HCT116 (cell line): ENCODE data around the gene PARP12. TPM values are rescaled to one million over a fixed set of nuclear protein-coding genes. Genes with fewer than 3 reads are reported as not detected.

Experiments used
- ATAC-seq: fragments of 200-7000 bp; cut with Tn5 transposase; 2 replicates; pipeline ENCODE4 v1.9.1; 2020; ENCODE audit warnings: mild to moderate bottlenecking, moderate library complexity
- BruUV-seq: library from RNA; stranded (reverse); fragments of 400-500 nt; replicated peaks from 2 replicates; lab custom pipeline; 2021; lab: Mats Ljungman, UMichigan
- CTCF ChIA-PET: fragments of 300-600 bp; sonication (Branson Sonifier 250); formaldehyde crosslinking; loops from one replicate; lab custom pipeline; 2021; ENCODE audit warnings: antibody characterized with exemption; lab: Charles Lee
- POLR2A ChIA-PET: fragments of 300-600, 350-600 bp; sonication (Branson Sonifier 250); formaldehyde crosslinking; loops from one replicate; lab custom pipeline; 2021; ENCODE audit warnings: antibody characterized with exemption; lab: Charles Lee
- RAD21 ChIA-PET, 2 experiments: fragments of 300-600 bp; sonication (Branson Sonifier 250); formaldehyde crosslinking; loops; one replicate each; lab custom pipeline; 2023; ENCODE audit warnings: low total read pairs in 2 of 2; ENCODE audit not compliant: uncharacterized antibody in 2 of 2, unreplicated experiment in 2 of 2, low non-redundant PET in 1 of 2; lab: Charles Lee
- DNase-seq: peaks from one replicate; pipeline ENCODE4 v3.0.0-alpha.2; 2010; ENCODE audit warnings: low read depth, low spot score
- H2AFZ ChIP-seq: fragments of 200-600 bp; shearing (Covaris generic), sonication (generic); 2 replicates; pipeline ENCODE4 v1.6.1; 2017; ENCODE audit warnings: low read depth, mixed run types, mixed read lengths, antibody characterized with exemption, low read length; ENCODE audit not compliant: poor library complexity, severe bottlenecking
- H3K27ac ChIP-seq: 2 replicates; pipeline ENCODE4 v1.5.1; 2012; ENCODE audit warnings: low read depth, low read length
- H3K27me3 ChIP-seq: fragments of 200-600 bp; sonication (generic); 2 replicates; pipeline ENCODE4 v1.6.1; 2016; ENCODE audit warnings: mixed run types, low read length, mixed read lengths; ENCODE audit not compliant: insufficient read depth
- H3K36me3 ChIP-seq, 2 experiments: fragments of 200-500 bp in 1 of 2; fragments of 200-600 bp in 1 of 2; sonication (Bioruptor generic) in 1 of 2; sonication (generic) in 1 of 2; 2 replicates each; pipeline versions ENCODE4 v1.5.1 to v1.6.1; 2014 to 2016; ENCODE audit warnings: low read length in 2 of 2, inconsistent platforms in 1 of 2, mixed read lengths in 1 of 2, mixed run types in 1 of 2; ENCODE audit not compliant: insufficient read depth in 2 of 2, control insufficient read depth in 1 of 2
- H3K4me1 ChIP-seq, 2 experiments: fragments of 200-600 bp in 1 of 2; sonication (generic) in 1 of 2; 2 replicates each; pipeline versions ENCODE4 v1.5.1 to v1.6.1; 2012 to 2017; ENCODE audit warnings: low read length in 2 of 2, inconsistent platforms in 1 of 2, mild to moderate bottlenecking in 1 of 2, mixed read lengths in 1 of 2, mixed run types in 1 of 2, moderate library complexity in 1 of 2; ENCODE audit not compliant: insufficient read depth in 2 of 2, control insufficient read depth in 1 of 2
- H3K4me2 ChIP-seq: fragments of 200-600 bp; sonication (generic); 2 replicates; pipeline ENCODE4 v1.6.1; 2017; ENCODE audit warnings: mixed run types, low read length, mixed read lengths
- H3K4me3 ChIP-seq, 2 experiments: fragments of 200-600 bp in 1 of 2; sonication (generic) in 1 of 2; replicated peaks in 1 of 2; 2 replicates each; pipeline ENCODE4 v1.5.1; 2011 to 2016; ENCODE audit warnings: low read length in 2 of 2, control low read depth in 1 of 2, low read depth in 1 of 2, mild to moderate bottlenecking in 1 of 2, mixed read lengths in 1 of 2, mixed run types in 1 of 2
- H3K79me2 ChIP-seq: fragments of 200-600 bp; sonication (generic); 2 replicates; pipeline ENCODE4 v1.6.1; 2017; ENCODE audit warnings: mild to moderate bottlenecking, mixed run types, low read length, moderate library complexity, mixed read lengths; ENCODE audit not compliant: insufficient read depth
- H3K9ac ChIP-seq: fragments of 200-600 bp; sonication (generic); 2 replicates; pipeline ENCODE4 v1.6.1; 2016; ENCODE audit warnings: low read length, mixed read lengths
- H3K9me2 ChIP-seq: fragments of 200-600 bp; sonication (generic), shearing (Covaris generic); 2 replicates; pipeline ENCODE4 v1.6.1; 2017; ENCODE audit warnings: mixed run types, mild to moderate bottlenecking, moderate library complexity; ENCODE audit not compliant: insufficient read depth
- H3K9me3 ChIP-seq, 2 experiments: fragments of 200-500 bp in 1 of 2; fragments of 200-600 bp in 1 of 2; sonication (Bioruptor generic) in 1 of 2; sonication (generic) in 1 of 2; 2 replicates each; pipeline ENCODE4 v1.6.1; 2014 to 2017; ENCODE audit warnings: low read length in 2 of 2, mixed read lengths in 2 of 2, inconsistent platforms in 1 of 2, low read depth in 1 of 2, mild to moderate bottlenecking in 1 of 2, mixed run types in 1 of 2, moderate library complexity in 1 of 2; ENCODE audit not compliant: control insufficient read depth in 1 of 2, insufficient read depth in 1 of 2
- H4K20me1 ChIP-seq: fragments of 200-600 bp; sonication (generic), shearing (Covaris generic); 2 replicates; pipeline ENCODE4 v1.6.1; 2017; ENCODE audit warnings: mixed run types, mild to moderate bottlenecking, moderate library complexity; ENCODE audit not compliant: insufficient read depth
- CEBPB ChIP-seq: IDR thresholded peaks from 2 replicates; pipeline ENCODE4 v1.6.1; 2012; ENCODE audit warnings: low read depth
- EGR1 ChIP-seq: IDR thresholded peaks from 2 replicates; pipeline ENCODE4 v1.6.1; 2012; ENCODE audit warnings: low read depth
- EZH2 ChIP-seq: fragments of 200-600 bp; sonication (generic); IDR thresholded peaks from 2 replicates; pipeline ENCODE4 v1.6.1; 2017; ENCODE audit warnings: antibody characterized with exemption, mixed run types
- EZH2phosphoT487 ChIP-seq: fragments of 200-600 bp; IDR thresholded peaks from 2 replicates; pipeline ENCODE4 v1.6.1; 2018; ENCODE audit warnings: antibody characterized with exemption, borderline replicate concordance
- POLR2A ChIP-seq: IDR thresholded peaks from 2 replicates; pipeline ENCODE4 v1.7.0; 2011; ENCODE audit warnings: borderline replicate concordance; ENCODE audit not compliant: insufficient read depth, insufficient read length; ENCODE audit errors: extremely low read depth
- SP1 ChIP-seq: IDR thresholded peaks from 2 replicates; pipeline ENCODE4 v1.6.1; 2012; ENCODE audit warnings: low read depth
- intact Hi-C: fragments of 100-400 bp; cut with micrococcal nuclease; formaldehyde crosslinking; loops from 2 replicates; pipeline ENCODE4 v1.10.0; 2022
- total RNA-seq: library from RNA; stranded (reverse); gene quantifications from one replicate; pipeline ENCODE4 v1.2.1, GENCODE V29; 2021; ENCODE audit not compliant: unreplicated experiment
- TF ChIP-seq, protein P1 (sequence below): IDR thresholded peaks from 2 replicates; pipeline ENCODE4 v1.6.1; 2012; ENCODE audit warnings: low read depth
- TF ChIP-seq, protein P2 (sequence below): IDR thresholded peaks from 2 replicates; pipeline ENCODE4 v1.6.1; 2012

PARP12 gene
- total RNA-seq, 1 experiment from 2014 or later, result 17.7 TPM

DNA sequence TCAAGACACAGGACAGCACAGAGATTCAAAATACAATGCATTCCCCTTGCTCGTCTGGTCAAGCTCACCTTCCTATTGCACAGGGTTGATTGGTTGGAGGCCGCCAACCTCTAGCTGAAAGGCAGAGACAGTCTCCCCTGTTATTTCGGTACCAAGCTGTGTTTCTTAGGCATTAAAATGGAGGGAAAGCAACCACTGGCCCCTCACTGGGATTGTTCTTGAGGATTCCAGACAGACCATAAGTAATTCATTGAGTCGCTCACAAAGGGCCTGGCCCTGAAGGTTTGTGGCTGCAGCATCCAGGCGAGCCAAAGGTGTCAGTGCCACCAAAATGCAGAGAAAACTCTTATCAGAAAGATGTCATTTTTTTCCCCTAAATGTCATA is 81.2 kb downstream of the PARP12 start:
- H4K20me1 ChIP-seq, result no peaks in the 10 kb centered on the region
- ATAC-seq, result no peak
- H3K36me3 ChIP-seq, result no peaks in the 10 kb centered on the region
- H3K4me3 ChIP-seq, result no peak overlapping the region
- TF ChIP-seq EZH2, result no peak
- no peak for TF ChIP-seq EZH2phosphoT487
- TF ChIP-seq, protein P1, sequence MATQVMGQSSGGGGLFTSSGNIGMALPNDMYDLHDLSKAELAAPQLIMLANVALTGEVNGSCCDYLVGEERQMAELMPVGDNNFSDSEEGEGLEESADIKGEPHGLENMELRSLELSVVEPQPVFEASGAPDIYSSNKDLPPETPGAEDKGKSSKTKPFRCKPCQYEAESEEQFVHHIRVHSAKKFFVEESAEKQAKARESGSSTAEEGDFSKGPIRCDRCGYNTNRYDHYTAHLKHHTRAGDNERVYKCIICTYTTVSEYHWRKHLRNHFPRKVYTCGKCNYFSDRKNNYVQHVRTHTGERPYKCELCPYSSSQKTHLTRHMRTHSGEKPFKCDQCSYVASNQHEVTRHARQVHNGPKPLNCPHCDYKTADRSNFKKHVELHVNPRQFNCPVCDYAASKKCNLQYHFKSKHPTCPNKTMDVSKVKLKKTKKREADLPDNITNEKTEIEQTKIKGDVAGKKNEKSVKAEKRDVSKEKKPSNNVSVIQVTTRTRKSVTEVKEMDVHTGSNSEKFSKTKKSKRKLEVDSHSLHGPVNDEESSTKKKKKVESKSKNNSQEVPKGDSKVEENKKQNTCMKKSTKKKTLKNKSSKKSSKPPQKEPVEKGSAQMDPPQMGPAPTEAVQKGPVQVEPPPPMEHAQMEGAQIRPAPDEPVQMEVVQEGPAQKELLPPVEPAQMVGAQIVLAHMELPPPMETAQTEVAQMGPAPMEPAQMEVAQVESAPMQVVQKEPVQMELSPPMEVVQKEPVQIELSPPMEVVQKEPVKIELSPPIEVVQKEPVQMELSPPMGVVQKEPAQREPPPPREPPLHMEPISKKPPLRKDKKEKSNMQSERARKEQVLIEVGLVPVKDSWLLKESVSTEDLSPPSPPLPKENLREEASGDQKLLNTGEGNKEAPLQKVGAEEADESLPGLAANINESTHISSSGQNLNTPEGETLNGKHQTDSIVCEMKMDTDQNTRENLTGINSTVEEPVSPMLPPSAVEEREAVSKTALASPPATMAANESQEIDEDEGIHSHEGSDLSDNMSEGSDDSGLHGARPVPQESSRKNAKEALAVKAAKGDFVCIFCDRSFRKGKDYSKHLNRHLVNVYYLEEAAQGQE, result no peak
- TF ChIP-seq SP1, result no peak
- TF ChIP-seq EGR1, result no peak
- TF ChIP-seq, protein P2, sequence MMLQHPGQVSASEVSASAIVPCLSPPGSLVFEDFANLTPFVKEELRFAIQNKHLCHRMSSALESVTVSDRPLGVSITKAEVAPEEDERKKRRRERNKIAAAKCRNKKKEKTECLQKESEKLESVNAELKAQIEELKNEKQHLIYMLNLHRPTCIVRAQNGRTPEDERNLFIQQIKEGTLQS, result no peak
- TF ChIP-seq POLR2A, result no peak
- no peak for TF ChIP-seq CEBPB
- no peak overlapping the region for H2AFZ ChIP-seq
- no peaks in the 10 kb centered on the region for H3K4me1 ChIP-seq
- DNase-seq, result no peak
- H3K9me2 ChIP-seq, result no peaks in the 10 kb centered on the region
- H3K27me3 ChIP-seq, result no peaks in the 10 kb centered on the region
- intact Hi-C loops, result no loop called here
- no peaks in the 10 kb centered on the region for H3K79me2 ChIP-seq
- no peaks in the 10 kb centered on the region for H3K9me3 ChIP-seq
- ChIA-PET POLR2A (no interaction called here), RAD21 (no interaction called here), CTCF (no interaction called here)
- no peak overlapping the region for H3K4me2 ChIP-seq
- BruUV-seq, result no TSS peak
- no peak overlapping the region for H3K27ac ChIP-seq
- H3K9ac ChIP-seq, result no peak overlapping the region
